HG02798 (cell line): ENCODE measurements around the gene NEDD4.
"Not testable (repeated sequence)": the region's sequence is repeated elsewhere in the genome, so short reads cannot be mapped to it uniquely, and the experiment has no call there.

Experiments used
- ATAC-seq: cut with Tn5 transposase; IDR thresholded peaks from one replicate; pipeline ENCODE4 v1.9.1; 2021; ENCODE audit warnings: mild to moderate bottlenecking; ENCODE audit not compliant: unreplicated experiment, poor library complexity

Gene NEDD4

DNA sequence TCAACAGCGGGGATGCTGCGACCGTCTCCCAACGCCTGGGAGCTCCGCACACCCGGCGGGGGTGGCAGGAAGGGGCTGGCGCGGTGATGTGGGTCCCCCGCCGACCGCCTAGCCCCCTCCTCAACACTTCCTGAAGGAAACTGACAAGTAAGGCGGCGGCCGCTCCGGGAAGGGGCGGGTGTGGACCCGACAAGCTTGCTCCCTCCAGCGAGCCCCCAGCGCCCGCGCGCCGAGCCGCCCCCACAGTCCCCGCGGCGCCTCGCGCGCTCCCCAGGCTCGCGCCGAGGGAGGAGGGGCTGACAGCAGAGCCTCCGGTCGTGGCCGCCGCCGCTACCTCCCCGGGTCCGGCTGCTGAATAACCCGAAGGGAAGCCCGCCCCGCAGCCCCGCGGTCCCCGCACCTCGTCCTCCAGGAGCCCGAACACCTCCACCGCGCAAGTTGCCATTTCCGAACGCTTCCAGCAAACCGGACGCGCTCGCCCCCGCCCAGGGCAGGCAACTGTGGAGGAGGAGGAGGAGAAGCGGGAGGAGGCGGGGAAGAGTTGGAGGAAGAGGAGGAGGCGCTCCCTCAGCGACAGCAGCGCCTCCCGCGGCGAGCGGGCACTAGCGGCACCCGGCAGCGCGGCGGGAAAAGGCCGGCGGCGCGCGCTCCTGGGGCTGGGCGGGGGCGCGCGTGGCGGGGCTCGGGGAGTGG lies at the start of gene NEDD4:
NEDD4 (minus strand) TSS at position 502 of the 693 bp plus-strand sequence; CDS start at position 445, 57 bp downstream.
- peak; percentile 90 for ATAC-seq

DNA sequence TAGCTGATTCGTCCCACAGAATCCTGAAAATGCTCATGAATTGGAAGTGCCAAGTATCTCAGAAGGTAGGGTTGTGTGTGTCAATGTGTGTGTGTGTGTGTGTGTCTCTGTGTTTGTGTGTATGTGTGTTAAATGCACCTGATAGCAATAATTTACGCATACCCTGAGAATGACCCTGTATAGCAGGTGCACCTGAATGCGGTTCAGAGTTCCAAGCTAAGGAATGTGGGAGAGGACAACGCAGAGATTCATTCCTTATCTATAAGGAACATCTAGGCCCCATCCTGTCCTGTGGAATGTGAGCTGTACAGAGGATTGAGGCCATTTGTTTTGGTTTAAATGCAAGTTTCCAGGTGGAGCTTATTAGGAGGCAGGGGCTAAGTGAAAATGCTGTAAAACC lies 49.1 kb upstream of the NEDD4 start:
- no peak for ATAC-seq

DNA sequence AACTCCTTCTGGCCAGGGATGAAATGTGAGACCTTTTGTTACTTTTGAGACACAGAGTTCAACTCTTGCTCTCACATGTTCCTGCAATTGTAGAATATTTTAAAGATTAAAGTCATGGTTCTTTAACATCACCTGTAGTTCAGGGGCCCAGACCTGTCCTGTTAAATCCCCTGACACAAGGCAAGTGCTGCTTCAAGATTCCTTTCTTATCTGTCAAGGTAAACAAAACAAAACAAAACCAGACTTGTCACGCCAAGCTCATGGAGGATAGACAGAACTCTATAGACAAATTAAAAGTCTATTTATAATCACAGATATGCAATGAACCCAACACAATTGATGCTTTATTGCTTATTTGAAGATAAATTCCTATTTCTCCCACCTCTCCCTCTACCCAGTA lies 48.6 kb upstream of the NEDD4 start:
- no peak for ATAC-seq

- no peak for ATAC-seq
Observed at GRCh38 chr15:56040081-56041035, 46.9 kb upstream of the NEDD4 start.

DNA sequence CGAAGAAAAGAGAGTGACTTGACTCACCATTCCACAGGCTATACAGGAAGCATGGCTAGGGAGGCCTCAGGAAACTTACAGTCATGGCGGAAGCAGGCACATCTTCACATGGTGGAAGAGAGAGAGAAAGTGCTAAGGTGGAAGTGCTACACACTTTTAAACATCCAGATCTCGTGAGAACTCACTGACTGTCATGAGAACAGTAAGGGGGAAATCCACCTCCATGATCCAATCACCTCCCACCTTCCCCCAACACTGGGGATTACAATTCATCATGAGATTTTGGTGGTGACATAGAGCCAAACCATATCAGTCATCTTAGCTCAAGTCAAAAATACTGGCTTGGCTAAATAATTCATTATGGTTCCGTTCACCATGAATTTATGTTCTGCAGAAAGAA lies 45.3 kb upstream of the NEDD4 start:
- no peak for ATAC-seq

DNA sequence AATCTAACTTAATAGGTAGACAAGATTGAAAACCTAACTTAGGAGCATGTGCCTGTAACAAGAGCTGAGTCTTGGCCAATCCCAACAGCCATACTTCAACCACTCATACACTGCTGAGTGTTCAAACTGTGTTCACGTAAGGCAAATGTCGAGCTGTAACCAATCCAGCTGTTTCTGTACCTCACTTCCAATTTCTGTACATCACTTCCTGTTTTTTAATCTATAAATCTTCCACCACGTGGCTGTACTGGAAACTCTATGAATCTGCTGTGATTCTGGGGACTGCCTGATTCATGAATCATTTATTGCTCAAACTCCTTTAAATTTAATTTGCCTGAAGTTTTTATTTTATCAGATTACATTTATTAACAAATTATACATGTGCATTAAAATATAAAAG lies 44.6 kb upstream of the NEDD4 start:
- ATAC-seq = no peak

DNA sequence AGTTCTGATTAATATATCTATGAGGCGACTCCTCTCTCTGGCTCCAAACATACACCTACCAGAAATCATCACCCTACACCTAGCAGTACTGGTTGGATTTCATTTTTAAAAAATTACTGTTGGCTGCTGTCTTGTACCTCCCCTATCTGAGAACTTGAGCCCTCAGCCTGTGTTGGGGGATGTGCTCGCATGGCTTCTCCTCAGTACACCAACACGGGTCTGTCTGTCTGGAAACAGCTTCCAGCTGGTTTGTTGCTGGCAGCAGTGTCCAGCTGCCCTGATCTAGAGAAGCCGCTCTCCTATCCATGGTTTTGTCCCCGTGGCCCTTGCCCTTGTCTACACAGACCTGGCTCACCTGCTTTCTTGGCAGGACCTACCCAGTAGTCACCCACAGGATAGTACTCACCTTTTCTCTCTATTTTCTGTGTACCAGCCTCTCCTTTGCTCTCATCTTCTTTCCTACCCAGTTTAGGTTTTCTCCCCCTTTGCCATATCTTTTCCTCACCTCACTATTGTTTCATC lies 43.2 kb upstream of the NEDD4 start:
- ATAC-seq = no peak

- no peak for ATAC-seq
Observed at GRCh38 chr15:56035166-56035565, 41.8 kb upstream of the NEDD4 start.

DNA sequence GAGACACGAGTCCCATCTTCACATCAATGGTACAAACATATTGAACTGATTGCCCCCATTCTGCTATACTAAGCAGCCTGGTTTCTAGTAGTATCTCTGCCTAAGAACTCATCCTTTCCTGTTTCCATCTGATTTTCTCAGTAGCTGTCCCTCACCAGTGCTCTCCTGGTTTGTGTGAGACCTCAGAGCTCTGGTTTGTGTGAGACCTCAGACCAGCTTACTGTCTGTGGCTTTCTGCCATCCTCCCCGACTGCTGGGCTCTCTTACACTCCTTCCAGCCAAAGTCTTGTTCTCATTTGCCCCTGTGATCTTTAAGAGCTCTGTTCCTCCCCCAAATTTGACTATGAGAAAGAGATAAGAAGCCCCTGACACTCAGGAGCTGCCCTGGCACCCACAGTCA lies 41.1 kb upstream of the NEDD4 start:
- no peak for ATAC-seq

DNA sequence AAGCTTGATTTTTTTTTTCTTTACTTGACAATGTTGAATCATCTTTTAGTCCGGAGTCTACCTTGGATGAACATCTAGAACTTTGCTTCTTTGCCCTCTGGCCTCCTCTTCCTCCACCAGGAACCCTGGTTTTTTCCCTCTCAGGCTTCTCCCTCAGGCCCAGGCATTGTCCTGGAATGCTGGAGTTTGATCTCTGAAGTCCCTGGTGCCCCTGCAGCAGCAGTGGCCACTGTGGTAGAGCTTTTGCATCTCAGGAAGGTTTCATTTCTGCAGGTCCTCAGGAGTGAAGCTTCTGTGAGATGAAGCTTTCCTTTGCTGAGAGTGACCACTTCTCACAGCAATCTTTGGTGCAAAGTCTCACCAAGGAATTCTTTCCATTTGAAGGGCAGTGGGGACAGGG lies 39.0 kb upstream of the NEDD4 start:
- no peak for ATAC-seq

DNA sequence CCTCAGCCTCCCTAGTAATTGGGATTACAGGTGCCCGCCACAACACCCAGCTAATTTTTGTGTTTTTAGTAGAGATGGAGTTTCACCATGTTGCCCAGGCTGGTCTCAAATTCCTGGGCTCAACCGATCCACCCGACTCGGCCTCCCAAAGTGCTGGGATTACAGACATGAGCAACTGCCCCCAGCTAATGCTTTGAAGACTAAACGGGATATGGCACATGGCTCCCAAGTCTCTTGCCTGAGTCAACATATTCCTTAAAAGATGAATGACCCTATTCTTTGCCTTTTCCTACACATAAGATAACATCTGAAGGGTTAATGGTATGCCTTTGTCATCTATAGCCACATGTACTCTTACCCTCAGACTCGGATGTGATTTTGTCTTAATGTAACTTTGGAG lies 38.4 kb upstream of the NEDD4 start:
- no peak for ATAC-seq

- no peak for ATAC-seq
Observed at GRCh38 chr15:56031402-56031801, 38.0 kb upstream of the NEDD4 start.

- ATAC-seq = no peak
Observed at GRCh38 chr15:56028430-56028829, 35.0 kb upstream of the NEDD4 start.

DNA sequence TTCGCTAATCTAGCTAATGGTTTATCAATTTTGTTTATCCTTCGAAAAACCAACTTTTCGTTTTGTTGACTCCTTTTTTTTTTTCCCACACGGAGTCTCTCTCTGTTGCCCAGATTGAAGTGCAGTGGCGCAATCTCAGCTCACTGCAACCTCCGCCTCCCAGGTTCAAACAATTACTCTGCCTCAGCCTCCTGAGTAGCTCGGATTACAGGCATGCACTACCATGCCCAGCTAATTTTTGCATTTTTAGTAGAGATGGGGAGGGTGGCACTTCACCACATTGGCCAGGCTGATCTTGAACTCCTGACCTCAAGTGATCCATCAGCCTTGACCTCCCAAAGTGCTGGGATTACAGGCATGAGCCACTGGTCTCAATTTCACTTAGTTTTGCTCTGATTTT lies 29.7 kb upstream of the NEDD4 start:
- ATAC-seq = not testable (repeated sequence)

DNA sequence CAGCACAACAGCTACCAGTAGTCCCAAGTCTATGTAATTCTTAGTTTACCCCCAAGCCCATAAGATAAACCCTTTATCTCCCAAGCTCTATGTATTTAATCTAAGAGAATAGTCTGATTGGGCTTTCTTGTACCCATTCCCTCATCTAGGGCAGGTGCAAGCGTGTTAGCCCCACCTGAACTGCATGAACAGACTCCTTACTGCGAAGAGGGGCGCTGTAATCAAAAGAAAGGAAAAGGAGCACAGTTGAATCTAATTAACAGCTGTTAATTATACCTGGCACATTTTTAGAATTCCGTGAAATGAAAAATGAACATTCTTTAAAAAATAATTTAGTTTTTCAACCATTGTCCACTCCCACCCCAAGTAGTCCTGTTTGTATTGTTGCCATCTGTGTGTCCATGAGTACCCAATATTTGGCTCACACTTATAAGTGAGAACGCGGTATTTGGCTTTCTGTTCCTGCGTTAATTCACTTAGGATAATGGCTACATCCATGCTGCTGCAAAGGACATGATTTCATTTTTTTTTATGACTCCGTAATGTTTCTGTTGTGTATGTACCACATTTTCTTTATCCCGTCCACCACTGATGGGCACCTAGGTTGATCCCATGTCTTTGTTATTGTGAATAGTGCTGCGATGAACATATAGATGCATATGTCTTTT lies 26.5 kb upstream of the NEDD4 start:
- no peak for ATAC-seq

DNA sequence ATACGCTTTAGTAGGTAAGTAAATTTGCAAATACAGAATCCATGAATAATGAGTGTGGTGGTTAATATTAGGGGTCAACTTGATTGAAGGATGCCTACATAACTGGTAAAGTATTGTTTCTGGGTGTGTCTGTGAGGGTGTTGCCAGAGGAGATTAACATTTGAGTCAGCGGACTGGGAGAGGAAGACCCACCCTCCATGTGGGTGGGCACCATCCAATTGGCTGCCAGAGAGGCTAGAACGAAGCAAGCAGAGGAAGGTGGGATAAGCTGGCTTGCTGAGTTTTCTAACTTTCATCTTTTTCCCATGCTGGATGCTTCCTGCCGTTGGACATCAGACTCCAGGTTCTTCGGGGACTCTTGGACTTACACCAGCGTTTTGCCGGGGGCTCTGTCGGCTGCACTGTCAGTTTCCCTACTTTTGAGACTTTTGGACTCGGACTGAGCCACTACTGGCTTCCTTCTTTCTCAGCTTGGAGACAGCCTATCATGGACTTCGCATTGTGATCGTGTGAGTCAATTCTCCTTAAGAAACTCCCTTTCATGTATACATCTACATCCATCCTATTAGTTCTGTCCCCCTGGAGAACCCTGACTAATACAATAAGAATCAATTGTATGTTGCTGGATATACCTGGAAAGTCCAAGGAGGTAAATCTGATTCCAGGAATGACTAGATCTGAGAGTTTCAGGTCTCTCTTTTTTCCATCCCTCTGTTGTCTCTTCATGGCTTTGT lies 25.8 kb upstream of the NEDD4 start:
- no peak for ATAC-seq

GRCh38 chr15:56017920-56018319 lies 24.5 kb upstream of the NEDD4 start:
- ATAC-seq = no peak

DNA sequence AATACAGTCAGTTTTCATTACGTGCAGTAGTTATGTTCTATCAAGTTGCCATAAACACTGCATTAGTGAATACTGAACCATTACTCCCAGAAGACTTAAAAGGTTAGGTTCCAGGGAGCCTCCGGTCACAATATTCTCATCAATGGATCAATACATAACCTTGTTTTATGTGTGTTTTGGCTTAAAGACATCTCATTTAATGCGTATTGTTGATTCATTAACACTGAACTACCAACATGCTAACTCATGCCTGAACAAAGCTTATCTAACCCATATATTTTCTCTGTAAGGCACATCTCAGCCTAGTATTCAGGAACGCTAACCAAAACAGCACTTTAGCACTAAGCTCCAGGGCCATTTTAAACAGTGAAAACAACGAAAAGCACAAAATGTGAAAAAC lies 24.1 kb upstream of the NEDD4 start:
- ATAC-seq = no peak

DNA sequence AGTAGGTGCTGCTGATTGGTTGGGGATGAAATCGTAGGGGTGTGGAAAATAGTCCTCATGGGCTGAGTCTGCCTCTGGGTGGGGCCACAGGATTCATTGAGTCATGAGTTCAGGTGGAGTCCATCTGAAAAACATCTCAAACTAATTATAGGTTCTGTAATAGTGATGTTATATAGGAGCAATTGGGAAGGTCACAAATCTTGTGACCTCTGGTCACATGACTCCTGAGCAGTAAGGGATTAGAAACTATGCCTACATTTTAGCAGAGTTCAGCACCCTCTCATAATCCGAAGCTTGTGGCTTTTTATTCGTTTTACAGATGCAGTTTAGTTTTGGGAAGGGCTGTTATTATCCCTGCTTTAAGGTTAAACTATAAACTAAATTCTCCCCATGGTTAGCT lies 22.9 kb upstream of the NEDD4 start:
- no peak for ATAC-seq

- no peak for ATAC-seq
Observed at GRCh38 chr15:56014677-56015076, 21.3 kb upstream of the NEDD4 start.
